Anterior cingulate cortex (tissue), 58 donors: ENCODE results near the gene FOSL2.

Experiments
- DNase-seq, 58 donors: peaks; one replicate each; lab custom pipeline; 2025; lab: John Stamatoyannopoulos, UW

The FOSL2 gene

GRCh38 chr2:28407976-28408690 lies 15.5 kb downstream of the FOSL2 start:
- DNase-seq, result no peak

GRCh38 chr2:28408764-28409599 lies 16.3 kb downstream of the FOSL2 start:
- no peak for DNase-seq

GRCh38 chr2:28411166-28411755 lies 18.6 kb downstream of the FOSL2 start:
- no peak for DNase-seq

- DNase-seq, result no peak
Measured at GRCh38 chr2:28411956-28412609, 19.4 kb downstream of the FOSL2 start.

- no peak for DNase-seq
Measured at GRCh38 chr2:28412625-28413151, 20.0 kb downstream of the FOSL2 start.

GRCh38 chr2:28413152-28413898 lies 20.7 kb downstream of the FOSL2 start:
- DNase-seq, result no peak

GRCh38 chr2:28413899-28414295 lies 21.2 kb downstream of the FOSL2 start:
- no peak for DNase-seq

- no peak for DNase-seq
Measured at GRCh38 chr2:28414583-28414982, 21.9 kb downstream of the FOSL2 start.

- no peak for DNase-seq
Measured at GRCh38 chr2:28415010-28415409, 22.4 kb downstream of the FOSL2 start.

GRCh38 chr2:28415715-28416114 lies 23.1 kb downstream of the FOSL2 start:
- no peak for DNase-seq

GRCh38 chr2:28419003-28419402 lies 26.3 kb downstream of the FOSL2 start:
- DNase-seq, result no peak

GRCh38 chr2:28419443-28420270 lies 27.0 kb downstream of the FOSL2 start:
- DNase-seq, result no peak

GRCh38 chr2:28420722-28421121 lies 28.1 kb downstream of the FOSL2 start:
- no peak for DNase-seq

- no peak for DNase-seq
Measured at GRCh38 chr2:28422908-28423741, 30.5 kb downstream of the FOSL2 start.

GRCh38 chr2:28423856-28424605 lies 31.4 kb downstream of the FOSL2 start:
- DNase-seq, result peak in 3 of 58 donors; percentile 4 to 20 (median 14)

GRCh38 chr2:28424799-28425463 lies 32.3 kb downstream of the FOSL2 start:
- no peak for DNase-seq

GRCh38 chr2:28425464-28425835 lies 32.8 kb downstream of the FOSL2 start:
- DNase-seq, result no peak
